SJSA1 (cell line): ENCODE results near the gene DTX1. TPM values are rescaled to one million over a fixed set of nuclear protein-coding genes. Genes with fewer than 3 reads are reported as not detected.

Experiments used
- DNase-seq, 2 experiments: peaks; one replicate each; pipeline ENCODE4 v3.0.0-alpha.2; 2015 to 2020; ENCODE audit warnings: low spot score in 2 of 2, low read depth in 1 of 2
- H3K27ac ChIP-seq: fragments of 250-450 bp; sonication (Bioruptor Pico); 2 replicates; pipeline ENCODE4 v1.5.1; 2020; ENCODE audit warnings: mild to moderate bottlenecking, moderate library complexity
- H3K27me3 ChIP-seq: fragments of 250-450 bp; sonication (Bioruptor Pico); replicated peaks from 2 replicates; pipeline ENCODE4 v1.5.1; 2020; ENCODE audit warnings: mild to moderate bottlenecking, moderate library complexity
- H3K36me3 ChIP-seq: fragments of 250-450 bp; sonication (Bioruptor Pico); 2 replicates; pipeline ENCODE4 v1.5.1; 2020; ENCODE audit warnings: mild to moderate bottlenecking
- H3K4me1 ChIP-seq: fragments of 250-450 bp; sonication (Bioruptor Pico); replicated peaks from 2 replicates; pipeline ENCODE4 v1.6.1; 2021; ENCODE audit warnings: mild to moderate bottlenecking
- H3K4me3 ChIP-seq: fragments of 250-450 bp; sonication (Bioruptor Pico); 2 replicates; pipeline ENCODE4 v1.5.1; 2020; ENCODE audit warnings: mild to moderate bottlenecking
- H3K9me3 ChIP-seq: fragments of 250-450 bp; sonication (Bioruptor Pico); replicated peaks from 2 replicates; pipeline ENCODE4 v1.5.1; 2020; ENCODE audit warnings: mild to moderate bottlenecking
- total RNA-seq: library from RNA; depleted of rRNA; stranded (reverse); fragments of >200 nt; shearing (Covaris generic); gene quantifications from 2 replicates; pipeline ENCODE4 v1.2.3, GENCODE V29; 2014; rRNA removed

Gene DTX1
- total RNA-seq, 1 experiment from 2014 or later, result not detected

- H3K9me3 ChIP-seq, result no peaks in the 10 kb centered on the region
- H3K4me1 ChIP-seq, result no peaks in the 10 kb centered on the region
- H3K36me3 ChIP-seq, result no peaks in the 10 kb centered on the region
- H3K4me3 ChIP-seq, result no peak overlapping the region
- DNase-seq, result no peak
- H3K27me3 ChIP-seq, result peaks cover 4% of the 10 kb centered on the region; the same call in 1 of the 2 replicates
- no peak overlapping the region for H3K27ac ChIP-seq
Measured at GRCh38 chr12:113142173-113142885, 85.8 kb downstream of the DTX1 start.

GRCh38 chr12:113142886-113143332 is 86.4 kb downstream of the DTX1 start:
- no peaks in the 10 kb centered on the region for H3K9me3 ChIP-seq
- H3K36me3 ChIP-seq, result no peaks in the 10 kb centered on the region
- peaks cover 5% of the 10 kb centered on the region; the same call in 1 of the 2 replicates for H3K27me3 ChIP-seq
- no peak overlapping the region for H3K27ac ChIP-seq
- H3K4me1 ChIP-seq, result no peaks in the 10 kb centered on the region
- DNase-seq, result no peak
- no peak overlapping the region for H3K4me3 ChIP-seq

- Histone ChIP-seq H3K4me3 (no peak overlapping the region), H3K9me3 (no peaks in the 10 kb centered on the region), H3K36me3 (no peaks in the 10 kb centered on the region), H3K27ac (no peak overlapping the region), H3K27me3 (peaks cover 5% of the 10 kb centered on the region; the same call in 1 of the 2 replicates), H3K4me1 (no peaks in the 10 kb centered on the region)
- no peak for DNase-seq
Measured at GRCh38 chr12:113143959-113144358, 87.4 kb downstream of the DTX1 start.

- no peak for DNase-seq
- Histone ChIP-seq H3K36me3 (no peaks in the 10 kb centered on the region), H3K27ac (no peak overlapping the region)
Measured at GRCh38 chr12:113144806-113145205, 88.3 kb downstream of the DTX1 start.

GRCh38 chr12:113145720-113146551 is 89.4 kb downstream of the DTX1 start:
- Histone ChIP-seq H3K36me3 (no peaks in the 10 kb centered on the region), H3K9me3 (no peaks in the 10 kb centered on the region), H3K4me3 (no peak overlapping the region), H3K27me3 (peaks cover 5% of the 10 kb centered on the region; the same call in 1 of the 2 replicates), H3K4me1 (peaks cover 6% of the 10 kb centered on the region; the same call in 1 of the 2 replicates), H3K27ac (no peak overlapping the region)
- no peak for DNase-seq

More at GRCh38 chr12:113144806-113145205, 88.3 kb downstream of the DTX1 start:
- Histone ChIP-seq H3K4me3 (no peak overlapping the region), H3K4me1 (peaks cover 6% of the 10 kb centered on the region; the same call in 1 of the 2 replicates), H3K27me3 (peaks cover 5% of the 10 kb centered on the region; the same call in 1 of the 2 replicates), H3K9me3 (no peaks in the 10 kb centered on the region)

- no peak for DNase-seq
- Histone ChIP-seq H3K27me3 (peaks cover 8% of the 10 kb centered on the region), H3K4me1 (peaks cover 6% of the 10 kb centered on the region; the same call in 1 of the 2 replicates), H3K9me3 (no peaks in the 10 kb centered on the region), H3K4me3 (no peak overlapping the region), H3K36me3 (no peaks in the 10 kb centered on the region), H3K27ac (no peak overlapping the region)
Measured at GRCh38 chr12:113146999-113147398, 90.5 kb downstream of the DTX1 start.

Other genes starting within 250 kb of the DTX1 start
- gene OAS1, start 149.8 kb upstream of the DTX1 start, total RNA-seq, result not detected in 2 replicates
- gene OAS3, start 118.3 kb upstream of the DTX1 start, total RNA-seq, result 13.0 and 18.5 TPM in 2 replicates
- 0.26 and 0.85 TPM in 2 replicates for gene OAS2, start 78.2 kb upstream of the DTX1 start, total RNA-seq
- not detected in 2 replicates for gene RASAL1, start 79.0 kb downstream of the DTX1 start, total RNA-seq
- not detected in 2 replicates for gene CFAP73, start 93.0 kb downstream of the DTX1 start, total RNA-seq
- gene DDX54, start 128.7 kb downstream of the DTX1 start, total RNA-seq, result 45.4 and 79.6 TPM in 2 replicates
- 20.6 and 33.1 TPM in 2 replicates for gene RITA1, start 129.0 kb downstream of the DTX1 start, total RNA-seq
- gene TPCN1, start 164.7 kb downstream of the DTX1 start, total RNA-seq, result 7.6 and 17.0 TPM in 2 replicates